HG02840 (cell line): ENCODE measurements around the gene CD101.

Experiments used
- ATAC-seq: cut with Tn5 transposase; IDR thresholded peaks from one replicate; pipeline ENCODE4 v1.9.1; 2021; ENCODE audit warnings: mild to moderate bottlenecking, moderate library complexity, moderate number of reproducible peaks; ENCODE audit not compliant: unreplicated experiment, low FRiP score

Gene CD101

GRCh38 chr1:117010310-117010969, 8.9 kb downstream of the CD101 start:
- ATAC-seq = no peak

- ATAC-seq = no peak
Measured at GRCh38 chr1:117011334-117011733, 9.8 kb downstream of the CD101 start.

- no peak for ATAC-seq
Measured at GRCh38 chr1:117013309-117013858, 11.8 kb downstream of the CD101 start.

GRCh38 chr1:117014209-117014608, 12.6 kb downstream of the CD101 start:
- no peak for ATAC-seq

- no peak for ATAC-seq
Measured at GRCh38 chr1:117015724-117016123, 14.2 kb downstream of the CD101 start.

- ATAC-seq = no peak
Measured at GRCh38 chr1:117017062-117017461, 15.5 kb downstream of the CD101 start.

- ATAC-seq = no peak
Measured at GRCh38 chr1:117017648-117018047, 16.1 kb downstream of the CD101 start.

- ATAC-seq = no peak
Measured at GRCh38 chr1:117020526-117021156, 19.1 kb downstream of the CD101 start.

GRCh38 chr1:117022114-117022513, 20.6 kb downstream of the CD101 start:
- no peak for ATAC-seq

GRCh38 chr1:117025568-117025967, 24.0 kb downstream of the CD101 start:
- ATAC-seq = no peak

GRCh38 chr1:117026361-117026760, 24.8 kb downstream of the CD101 start:
- no peak for ATAC-seq

- no peak for ATAC-seq
Measured at GRCh38 chr1:117029685-117030084, 28.1 kb downstream of the CD101 start.

GRCh38 chr1:117030271-117030877, 28.8 kb downstream of the CD101 start:
- no peak for ATAC-seq

- ATAC-seq = no peak
Measured at GRCh38 chr1:117032266-117032665, 30.7 kb downstream of the CD101 start.

GRCh38 chr1:117032681-117033539, 31.4 kb downstream of the CD101 start:
- no peak for ATAC-seq

- no peak for ATAC-seq
Measured at GRCh38 chr1:117033772-117034171, 32.2 kb downstream of the CD101 start.

- ATAC-seq = no peak
Measured at GRCh38 chr1:117034791-117035290, 33.3 kb downstream of the CD101 start.

GRCh38 chr1:117036018-117036461, 34.5 kb downstream of the CD101 start:
- ATAC-seq = no peak

- ATAC-seq = no peak
Measured at GRCh38 chr1:117037802-117038201, 36.2 kb downstream of the CD101 start.

- no peak for ATAC-seq
Measured at GRCh38 chr1:117038236-117038635, 36.7 kb downstream of the CD101 start.
